ENCODE measurements around the gene CUTA.

Gene CUTA

GRCh38 chr6:33420491-33421343 is 2.8 kb upstream of the CUTA start:
- DNase-seq, result no peak

GRCh38 chr6:33419580-33420490 is 1.9 kb upstream of the CUTA start, which contains the start of gene SYNGAP1:
Gene SYNGAP1 (plus strand): TSS chr6:33420065. CDS start chr6:33420265, 200 bp downstream.
- DNase-seq, result no peak

GRCh38 chr6:33418690-33419291 is 884 bp upstream of the CUTA start:
- peak; percentile 51 for DNase-seq

GRCh38 chr6:33417128-33417902 is 592 bp downstream of the CUTA start:
- DNase-seq, result no peak

- no peak for DNase-seq
Observed at GRCh38 chr6:33416386-33417127, 1.4 kb downstream of the CUTA start.

GRCh38 chr6:33415831-33416230 is 2.1 kb downstream of the CUTA start:
- DNase-seq, result no peak

GRCh38 chr6:33414592-33415271 is 3.2 kb downstream of the CUTA start:
- DNase-seq, result no peak

- no peak for DNase-seq
Observed at GRCh38 chr6:33413241-33414120, 4.4 kb downstream of the CUTA start.

GRCh38 chr6:33412140-33413009 is 5.5 kb downstream of the CUTA start:
- DNase-seq, result no peak

- no peak for DNase-seq
Observed at GRCh38 chr6:33411632-33412005, 6.3 kb downstream of the CUTA start.

- peak; percentile 77 for DNase-seq
Observed at GRCh38 chr6:33410711-33411631, 6.9 kb downstream of the CUTA start, which contains the start of gene PHF1. Gene PHF1 (plus strand): TSS chr6:33411014. CDS start chr6:33412264, 1,250 bp downstream.

- peak; percentile 97 for DNase-seq
Observed at GRCh38 chr6:33410050-33410710, 7.7 kb downstream of the CUTA start.

- DNase-seq, result no peak
Observed at GRCh38 chr6:33407132-33407718, 10.7 kb downstream of the CUTA start.

GRCh38 chr6:33406126-33406525 is 11.8 kb downstream of the CUTA start:
- no peak for DNase-seq

- DNase-seq, result no peak
Observed at GRCh38 chr6:33405386-33405940, 12.4 kb downstream of the CUTA start.

- DNase-seq, result no peak
Observed at GRCh38 chr6:33404884-33405283, 13.0 kb downstream of the CUTA start.
